SK-N-SH (cell line): Measurements from ENCODE around the gene CDCA3. TPM values are rescaled to one million over a fixed set of nuclear protein-coding genes. Genes with fewer than 3 reads are reported as not detected.
"Not testable (repeated sequence)": the region's sequence is repeated elsewhere in the genome, so short reads cannot be mapped to it uniquely, and the experiment has no call there.

ENCODE experiments used
- CTCF ChIA-PET: fragments of 300-600, 350-600 bp; formaldehyde crosslinking; extraction: SDS; loops from one replicate; lab custom pipeline; 2021; lab: Yijun Ruan, JAX
- POLR2A ChIA-PET: fragments of 350-600 bp; sonication (Branson Sonifier 250); formaldehyde crosslinking; extraction: SDS; loops from one replicate; lab custom pipeline; 2020; ENCODE audit warnings: antibody characterized with exemption, inconsistent platforms; lab: Yijun Ruan, JAX
- DNase-seq: peaks from one replicate; pipeline ENCODE4 v3.0.0; 2012
- H2AFZ ChIP-seq: fragments of 200-600 bp; sonication (generic); 2 replicates; pipeline ENCODE4 v1.8.1; 2016; ENCODE audit warnings: antibody characterized with exemption, mild to moderate bottlenecking, low read depth
- H3F3A ChIP-seq: fragments of 200-600 bp; sonication (generic); replicated peaks from 2 replicates; pipeline ENCODE3; 2016; ENCODE audit warnings: antibody characterized with exemption, mild to moderate bottlenecking; ENCODE audit not compliant: insufficient read depth
- H3K27ac ChIP-seq, 2 experiments: fragments of 200-500 bp in 1 of 2; fragments of 200-600 bp in 1 of 2; sonication (Bioruptor generic) in 1 of 2; sonication (generic), shearing (Covaris generic) in 1 of 2; 2 replicates each; pipeline versions ENCODE4 v1.5.1 to v1.6.1; 2014 to 2016; ENCODE audit warnings: low read depth in 2 of 2, inconsistent platforms in 1 of 2, low read length in 1 of 2, mild to moderate bottlenecking in 1 of 2, mixed read lengths in 1 of 2
- H3K27me3 ChIP-seq: fragments of 200-600 bp; sonication (generic), shearing (Covaris generic); 2 replicates; pipeline ENCODE4 v1.6.1; 2016; ENCODE audit warnings: mixed run types; ENCODE audit not compliant: insufficient read depth
- H3K36me3 ChIP-seq, 2 experiments: fragments of 200-500 bp in 1 of 2; fragments of 200-600 bp in 1 of 2; sonication (Bioruptor generic) in 1 of 2; sonication (generic) in 1 of 2; replicated peaks in 1 of 2; 2 replicates each; pipeline versions ENCODE3 to v1.5.1; 2014 to 2016; ENCODE audit warnings: low read length in 1 of 2, mild to moderate bottlenecking in 1 of 2; ENCODE audit not compliant: insufficient read depth in 2 of 2, control insufficient read depth in 1 of 2
- H3K4me1 ChIP-seq, 2 experiments: fragments of 200-500 bp in 1 of 2; fragments of 200-600 bp in 1 of 2; sonication (Bioruptor generic) in 1 of 2; sonication (generic), shearing (Covaris generic) in 1 of 2; 2 replicates each; pipeline versions ENCODE4 v1.5.1 to v1.6.1; 2014 to 2016; ENCODE audit warnings: low read depth in 1 of 2, low read length in 1 of 2, mixed run types in 1 of 2; ENCODE audit not compliant: insufficient read depth in 2 of 2, control insufficient read depth in 1 of 2
- H3K4me2 ChIP-seq: fragments of 200-600 bp; sonication (generic), shearing (Covaris generic); 2 replicates; pipeline ENCODE4 v1.6.1; 2017; ENCODE audit warnings: mixed run types
- H3K4me3 ChIP-seq, 2 experiments: fragments of 200-500 bp in 1 of 2; fragments of 200-600 bp in 1 of 2; sonication (Bioruptor generic) in 1 of 2; sonication (generic), shearing (Covaris generic) in 1 of 2; 2 replicates each; pipeline versions ENCODE4 v1.5.1 to v1.8.1; 2014 to 2016; ENCODE audit warnings: low read depth in 2 of 2, inconsistent platforms in 1 of 2, low read length in 1 of 2, mild to moderate bottlenecking in 1 of 2, mixed read lengths in 1 of 2, moderate library complexity in 1 of 2
- H3K79me2 ChIP-seq: fragments of 200-600 bp; sonication (generic); 2 replicates; pipeline ENCODE4 v1.8.1; 2017; ENCODE audit warnings: mild to moderate bottlenecking; ENCODE audit not compliant: insufficient read depth
- H3K9ac ChIP-seq: fragments of 200-600 bp; sonication (generic); 2 replicates; pipeline ENCODE4 v1.6.1; 2017; ENCODE audit warnings: mixed run types
- H3K9me2 ChIP-seq: fragments of 200-600 bp; sonication (generic); 2 replicates; pipeline ENCODE4 v1.6.1; 2017; ENCODE audit warnings: mixed run types
- H3K9me3 ChIP-seq: fragments of 200-600 bp; sonication (generic); 2 replicates; pipeline ENCODE4 v1.6.1; 2017; ENCODE audit warnings: mixed run types, mild to moderate bottlenecking, moderate library complexity
- H4K20me1 ChIP-seq: fragments of 200-600 bp; sonication (generic); 2 replicates; pipeline ENCODE4 v1.6.1; 2017; ENCODE audit warnings: mild to moderate bottlenecking, mixed run types; ENCODE audit not compliant: insufficient read depth
- ELF1 ChIP-seq: IDR thresholded peaks from 2 replicates; pipeline ENCODE4 v1.4.0; 2012
- EP300 ChIP-seq, 2 experiments: IDR thresholded peaks; 2 replicates each; pipeline versions ENCODE4 v1.4.0 to v1.6.1; 2012; ENCODE audit warnings: borderline replicate concordance in 1 of 2, low read depth in 1 of 2, low read length in 1 of 2
- NFIC ChIP-seq: IDR thresholded peaks from 2 replicates; pipeline ENCODE4 v1.4.0; 2012; ENCODE audit warnings: borderline replicate concordance
- NRF1 ChIP-seq: IDR thresholded peaks from 2 replicates; pipeline ENCODE4 v1.6.1; 2012; ENCODE audit warnings: low read depth, mild to moderate bottlenecking, low read length
- REST ChIP-seq: IDR thresholded peaks from 2 replicates; pipeline ENCODE4 v1.6.1; 2012; ENCODE audit warnings: mild to moderate bottlenecking, low read depth, low read length, moderate library complexity
- SIN3A ChIP-seq: IDR thresholded peaks from 2 replicates; pipeline ENCODE4 v1.6.1; 2012; ENCODE audit warnings: low read depth, mild to moderate bottlenecking, low read length, moderate library complexity, borderline replicate concordance
- ZBTB33 ChIP-seq: IDR thresholded peaks from 2 replicates; pipeline ENCODE4 v1.4.0; 2012; ENCODE audit warnings: low read depth, borderline replicate concordance
- WGBS: methylation state at CpG from one replicate; pipeline ENCODE4 v1.1.6; 2017; ENCODE audit warnings: low lambda C conversion rate; 5-methylcytosine and 5-hydroxymethylcytosine counted together
- polyA plus RNA-seq, 3 experiments: library from polyadenylated mRNA; depleted of rRNA; stranded (reverse); fragments of >200 nt; gene quantifications; 2 replicates each; pipeline ENCODE4 v1.2.3, GENCODE V29; 2012

Gene CDCA3
- polyA plus RNA-seq, 1 of the 3 experiments (the other 2 are of a cell fraction), result 33.0 TPM

GRCh38 chr12:6867413-6868210 is 16.5 kb upstream of the CDCA3 start, which contains the start of gene TPI1 (continued):
- peak; percentile 70 for TF ChIP-seq REST
- TF ChIP-seq EP300 (IDR thresholded peaks at IDR 0.05; ENCODE audit: borderline replicate concordance in 1 of 2, low read depth in 1 of 2, low read length in 1 of 2), result no peak; a peak in 1 of 4 replicates

DNA sequence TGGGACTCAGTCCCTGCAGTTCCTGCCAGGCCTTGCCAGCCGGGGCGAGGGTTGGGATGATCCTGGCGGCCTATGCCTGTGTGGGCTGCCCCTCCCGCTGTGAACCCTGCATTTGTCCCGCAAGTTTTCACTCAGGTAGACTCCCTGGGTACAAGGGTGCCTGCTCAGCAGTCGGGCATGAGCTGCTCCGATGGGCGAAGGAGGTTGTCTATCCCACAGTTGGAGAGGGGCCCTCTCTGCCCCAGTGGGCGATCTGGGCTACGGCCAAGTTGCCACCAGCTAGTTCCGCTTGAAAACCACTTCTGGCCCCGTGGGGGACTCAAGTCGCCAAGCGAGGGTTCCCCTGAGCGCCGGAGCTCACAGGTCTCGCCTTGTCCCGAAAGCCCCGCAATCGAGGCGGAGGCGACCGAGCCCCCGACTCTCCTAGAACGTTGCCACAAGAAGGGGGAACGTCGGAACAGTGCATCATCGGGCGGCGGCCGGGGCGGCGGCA is 15.9 kb upstream of the CDCA3 start:
- H3K4me2 ChIP-seq, result peak overlapping the region; percentile 99

GRCh38 chr12:6866163-6866919 is 15.3 kb upstream of the CDCA3 start:
- peak overlapping the region; percentile 63; the same call in 1 of the 2 replicates for H3K9ac ChIP-seq
- peaks cover 27 to 52% of the 10 kb centered on the region in 2 experiments for H3K36me3 ChIP-seq
- POLR2A ChIA-PET, result interaction anchor here (0.5 to 5.9 kb wide), 7 partner anchors 11 to 1850 kb away, joined by 3 to 57 read pairs (median 4); partner anchors contain the start of genes CDCA3, GPR162, MLF2 and USP5
- H4K20me1 ChIP-seq, result peaks cover 34% of the 10 kb centered on the region
- peak overlapping the region; percentile 99 for H3K4me2 ChIP-seq
- no peak for TF ChIP-seq SIN3A
- no peak for TF ChIP-seq ZBTB33
- TF ChIP-seq, all 33 proteins: peak for 0
- H3F3A ChIP-seq, result peaks cover 25% of the 10 kb centered on the region
- H3K9me2 ChIP-seq, result no peaks in the 10 kb centered on the region
- H3K4me1 ChIP-seq, result peaks cover 29 to 31% of the 10 kb centered on the region in 2 experiments
- peak overlapping the region; percentile 51 to 79 for H3K27ac ChIP-seq
- no peaks in the 10 kb centered on the region for H3K27me3 ChIP-seq
- peak overlapping the region; percentile 51 to 91; a peak in 3 of 4 replicates for H3K4me3 ChIP-seq
- no peak for DNase-seq
- WGBS, result 94% methylated on average over 16 of the region's 19 CpGs
- H2AFZ ChIP-seq, result peak overlapping the region; percentile 57
- CTCF ChIA-PET, result interaction anchor here (0.7 to 10.9 kb wide), 12 partner anchors 8 to 275 kb away, joined by 3 to 164 read pairs (median 4); partner anchors contain the start of genes C12orf57, CDCA3, MLF2 and PTMS
- peaks cover 40% of the 10 kb centered on the region for H3K79me2 ChIP-seq
- no peaks in the 10 kb centered on the region for H3K9me3 ChIP-seq

More for the DNA sequence above, 15.9 kb upstream of the CDCA3 start:
- peaks cover 24 to 50% of the 10 kb centered on the region in 2 experiments for H3K36me3 ChIP-seq
- TF ChIP-seq NFIC (0 out of 2 replicates have a peak, but pooled peaks have one; percentile 24), ELF1 (0 out of 2 replicates have a peak, but pooled peaks have one; percentile 11), NRF1 (no peak)
- TF ChIP-seq, all 33 proteins: peak for 2
- Histone ChIP-seq H3K4me3 (peak overlapping the region; percentile 51 to 91), H2AFZ (peak overlapping the region; percentile 57), H3K79me2 (peaks cover 46% of the 10 kb centered on the region), H3K9me3 (no peaks in the 10 kb centered on the region), H3K9ac (peak overlapping the region; percentile 63), H3K27me3 (no peaks in the 10 kb centered on the region), H3F3A (peaks cover 31% of the 10 kb centered on the region), H4K20me1 (peaks cover 41% of the 10 kb centered on the region), H3K4me1 (peaks cover 33 to 38% of the 10 kb centered on the region in 2 experiments), H3K9me2 (no peaks in the 10 kb centered on the region), H3K27ac (peak overlapping the region; percentile 51 to 79)
- CTCF ChIA-PET, result interaction anchor here (0.8 to 10.9 kb wide), 12 partner anchors 12 to 114 kb away, joined by 3 to 164 read pairs (median 4); partner anchors contain the start of genes C12orf57, CDCA3, MLF2 and P3H3
- 14% methylated on average over 13 of the region's 33 CpGs for WGBS
- POLR2A ChIA-PET, result interaction anchor here (0.5 to 5.9 kb wide), 7 partner anchors 12 to 1849 kb away, joined by 3 to 57 read pairs (median 4); partner anchors contain the start of genes CDCA3, GPR162, MLF2 and USP5
- DNase-seq, result no peak

- not testable (repeated sequence) for H3K9me2 ChIP-seq, H2AFZ ChIP-seq, H3K4me3 ChIP-seq, DNase-seq, H3K27ac ChIP-seq, H3K9me3 ChIP-seq, H3K4me2 ChIP-seq, H3K9ac ChIP-seq, H3K27me3 ChIP-seq
- Histone ChIP-seq H3K4me1 (peaks cover 21 to 26% of the 10 kb centered on the region in 2 experiments; a peak in 3 of 4 replicates), H3K79me2 (peaks cover 30% of the 10 kb centered on the region), H3K36me3 (peaks cover 22 to 53% of the 10 kb centered on the region in 2 experiments), H4K20me1 (peaks cover 24% of the 10 kb centered on the region), H3F3A (peaks cover 16% of the 10 kb centered on the region)
- ChIA-PET POLR2A (interaction anchor here (1.3 to 5.9 kb wide), 3 partner anchors 10 to 49 kb away, joined by 3 to 57 read pairs (median 4); partner anchors contain the start of genes CDCA3, ENO2 and USP5), CTCF (interaction anchor here (0.9 to 10.9 kb wide), 6 partner anchors 7 to 112 kb away, joined by 4 to 164 read pairs (median 11); partner anchors contain the start of genes CDCA3, MLF2, SPSB2 and USP5)
- 95% methylated on average over 5 of the region's 5 CpGs for WGBS
These were observed 14.2 kb upstream of the CDCA3 start for GRCh38 chr12:6865307-6865706.
